HG02763 (cell line): ENCODE results near the gene GTF2H3.
"Not testable (repeated sequence)": the region's sequence is repeated elsewhere in the genome, so short reads cannot be mapped to it uniquely, and the experiment has no call there.

Experiments used
- ATAC-seq: cut with Tn5 transposase; IDR thresholded peaks from one replicate; pipeline ENCODE4 v1.9.1; 2021; ENCODE audit warnings: mild to moderate bottlenecking, moderate library complexity; ENCODE audit not compliant: unreplicated experiment

Gene GTF2H3

DNA sequence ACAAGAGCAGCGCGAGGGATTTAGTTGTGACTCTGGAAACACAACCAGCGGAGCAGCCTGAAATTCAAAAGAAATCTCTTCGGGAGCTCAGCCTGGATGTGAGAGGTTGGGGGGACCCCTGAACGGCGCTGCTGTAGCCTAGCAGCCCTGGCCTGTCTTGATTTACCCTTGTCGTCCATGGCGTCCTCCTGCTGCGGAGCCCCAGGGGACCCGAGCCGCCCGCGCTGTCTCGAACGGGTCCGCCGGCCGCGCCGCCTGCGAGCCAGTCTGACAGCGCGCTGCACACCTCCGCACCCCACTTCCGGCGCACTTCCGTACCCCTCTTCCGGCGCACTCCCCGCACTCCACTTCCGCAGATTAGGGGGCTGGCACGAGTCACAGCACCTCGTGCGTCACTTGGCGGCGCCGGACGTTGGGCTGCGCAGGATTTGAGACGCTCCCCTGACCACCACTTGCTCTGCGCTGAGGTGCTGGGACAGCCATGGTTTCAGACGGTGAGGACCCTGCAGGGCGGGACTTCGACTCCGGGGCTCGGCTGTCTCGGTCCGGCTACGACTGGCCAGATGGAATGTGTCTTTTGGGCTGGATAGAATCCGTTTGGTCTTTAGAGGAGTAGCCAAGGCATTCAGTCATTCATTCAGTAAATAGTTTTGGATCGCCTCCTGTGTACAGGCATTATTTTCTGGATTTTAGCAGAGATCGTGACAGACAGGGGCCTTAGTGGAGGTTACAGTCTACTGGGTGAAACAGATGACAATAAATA is at the start of gene GTF2H3, which contains the start of gene EIF2B1:
TSS of gene GTF2H3 (plus strand) at position 451 of the 763 bp plus-strand sequence. CDS start at position 482, 31 bp downstream.
TSS of gene EIF2B1 (minus strand) at position 308 of the 763 bp plus-strand sequence. CDS start at position 179, 129 bp downstream.
- ATAC-seq = peak; percentile 96

DNA sequence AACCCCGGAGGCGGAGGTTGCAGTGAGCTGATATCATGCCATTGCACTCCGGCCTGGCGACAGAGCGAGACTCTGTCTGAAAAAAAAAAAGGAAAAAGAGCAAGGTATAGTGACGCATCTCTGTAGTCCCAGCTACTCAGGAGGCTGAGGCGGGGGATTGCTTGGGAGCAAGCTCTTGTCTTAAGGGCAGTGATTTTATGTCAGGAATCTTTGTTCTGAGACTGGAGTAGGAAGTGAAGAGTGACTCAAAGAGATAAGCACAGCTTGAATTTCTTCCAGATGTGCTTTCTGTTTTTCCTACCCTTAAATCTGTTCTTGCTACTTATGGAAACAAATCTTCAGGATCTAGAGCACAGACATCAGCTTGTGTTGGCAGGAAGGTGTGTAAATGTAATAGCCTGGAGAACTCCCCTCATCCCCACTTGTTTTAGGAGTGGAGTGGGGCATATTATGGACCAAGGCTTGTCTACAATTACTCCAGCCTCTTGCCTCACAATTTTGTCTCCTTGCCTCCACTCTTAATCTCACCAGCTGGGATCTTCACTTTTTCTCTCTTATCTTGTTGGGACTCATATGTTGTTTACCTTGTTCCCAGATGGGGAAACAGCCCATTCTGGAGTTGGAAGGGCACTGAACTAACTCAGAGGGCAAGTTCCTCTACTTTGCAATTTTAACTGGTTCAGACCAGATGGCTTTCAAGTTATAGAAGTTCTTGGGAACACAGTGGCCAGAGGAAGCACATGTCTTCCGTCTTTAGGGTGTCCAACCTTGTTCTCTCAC is 41.7 kb upstream of the GTF2H3 start:
- no peak for ATAC-seq

DNA sequence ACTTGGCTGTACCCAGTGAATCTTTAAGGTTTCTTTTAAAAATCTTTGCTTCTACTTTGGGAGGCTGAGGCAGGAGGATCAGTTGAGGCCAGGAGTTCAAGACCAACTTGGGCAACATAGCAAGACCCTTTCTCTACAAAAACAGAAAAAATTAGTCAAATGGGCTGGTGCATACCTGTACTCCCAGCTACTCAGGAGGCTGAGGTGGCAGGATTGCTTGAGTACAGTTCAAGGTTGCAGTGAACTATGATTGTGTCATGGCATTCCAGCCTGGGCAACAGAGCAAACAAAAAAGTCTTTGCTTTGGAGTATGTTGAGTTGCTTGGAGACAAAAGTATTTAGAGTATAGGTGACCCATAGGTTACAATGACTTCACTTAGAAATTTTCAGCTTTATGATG is 37.9 kb upstream of the GTF2H3 start:
- no peak for ATAC-seq

DNA sequence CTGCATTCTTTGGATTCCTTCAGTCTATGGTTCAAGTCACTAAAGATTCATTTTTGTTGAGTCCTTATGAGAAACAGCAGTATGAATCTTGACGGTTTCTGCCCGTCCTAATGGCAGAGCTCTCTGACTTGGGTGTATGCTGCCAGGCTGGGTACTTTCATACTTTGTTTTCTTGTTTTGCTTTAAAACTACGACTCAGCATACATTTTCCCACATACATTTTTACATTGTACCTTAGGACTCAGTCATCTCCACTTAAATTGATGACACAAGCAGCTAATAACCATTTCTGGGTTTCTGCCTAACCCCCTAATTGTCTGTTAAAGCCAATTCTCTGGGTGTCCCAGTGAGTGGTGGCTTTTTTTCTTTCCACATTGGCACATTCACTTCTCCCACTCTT is 36.5 kb upstream of the GTF2H3 start:
- ATAC-seq = no peak

DNA sequence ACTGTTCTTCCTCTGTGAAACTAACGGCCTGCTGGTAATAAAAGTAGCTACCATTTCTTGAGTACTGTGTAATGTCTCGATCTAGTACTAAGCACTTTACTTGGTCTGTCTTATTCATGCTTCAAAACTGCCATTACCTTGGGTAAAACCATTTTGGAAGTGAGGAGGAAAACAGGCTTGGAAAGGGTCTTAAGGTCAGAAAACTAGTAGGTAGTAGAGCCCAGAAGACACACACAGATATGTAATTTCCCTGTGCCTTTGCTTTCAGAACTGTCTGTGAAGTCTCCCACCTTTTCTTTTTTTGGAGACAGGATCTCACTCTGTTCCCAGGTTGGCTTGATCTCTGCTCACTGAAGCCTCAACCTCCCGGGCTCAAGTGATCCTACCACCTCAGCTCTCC is 35.1 kb upstream of the GTF2H3 start:
- no peak for ATAC-seq

DNA sequence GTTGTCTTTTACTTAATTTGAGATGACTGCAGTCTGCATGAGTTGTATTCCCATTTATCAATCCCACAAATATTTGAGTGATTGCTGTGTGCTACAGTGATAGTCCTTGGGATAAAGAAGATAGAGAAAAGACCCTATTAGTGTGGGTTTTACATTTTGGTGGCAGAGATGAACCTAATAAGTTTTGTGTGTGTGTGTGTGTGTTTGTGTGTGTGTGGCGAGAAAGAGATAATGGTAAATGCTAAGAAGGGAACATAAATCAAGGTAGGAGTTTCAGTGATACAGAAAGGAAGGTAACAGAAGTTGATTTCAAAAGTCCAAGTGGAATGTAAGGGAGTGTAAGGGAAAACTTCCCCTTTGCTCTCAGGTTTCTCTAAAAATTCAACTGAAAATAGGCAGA is 34.3 kb upstream of the GTF2H3 start:
- no peak for ATAC-seq

DNA sequence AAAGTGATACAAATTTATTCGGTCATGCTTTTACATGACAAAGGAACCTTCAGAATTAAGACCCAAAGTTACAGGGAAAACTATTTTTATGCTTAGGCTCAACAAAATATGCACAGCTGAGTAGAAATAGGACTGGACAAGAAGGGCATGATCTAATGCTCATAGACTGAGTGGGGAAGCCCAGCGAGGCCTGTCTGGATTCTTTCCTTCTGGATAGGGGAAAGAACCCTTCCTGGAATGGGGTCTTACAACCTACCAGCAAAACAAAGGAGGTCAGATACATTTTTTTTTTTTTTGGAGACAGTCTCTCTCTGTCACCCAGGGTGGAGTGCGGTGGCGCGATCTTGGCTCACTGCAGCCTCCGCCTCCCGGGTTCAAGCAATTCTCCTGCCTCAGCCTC is 33.9 kb upstream of the GTF2H3 start:
- ATAC-seq = no peak

DNA sequence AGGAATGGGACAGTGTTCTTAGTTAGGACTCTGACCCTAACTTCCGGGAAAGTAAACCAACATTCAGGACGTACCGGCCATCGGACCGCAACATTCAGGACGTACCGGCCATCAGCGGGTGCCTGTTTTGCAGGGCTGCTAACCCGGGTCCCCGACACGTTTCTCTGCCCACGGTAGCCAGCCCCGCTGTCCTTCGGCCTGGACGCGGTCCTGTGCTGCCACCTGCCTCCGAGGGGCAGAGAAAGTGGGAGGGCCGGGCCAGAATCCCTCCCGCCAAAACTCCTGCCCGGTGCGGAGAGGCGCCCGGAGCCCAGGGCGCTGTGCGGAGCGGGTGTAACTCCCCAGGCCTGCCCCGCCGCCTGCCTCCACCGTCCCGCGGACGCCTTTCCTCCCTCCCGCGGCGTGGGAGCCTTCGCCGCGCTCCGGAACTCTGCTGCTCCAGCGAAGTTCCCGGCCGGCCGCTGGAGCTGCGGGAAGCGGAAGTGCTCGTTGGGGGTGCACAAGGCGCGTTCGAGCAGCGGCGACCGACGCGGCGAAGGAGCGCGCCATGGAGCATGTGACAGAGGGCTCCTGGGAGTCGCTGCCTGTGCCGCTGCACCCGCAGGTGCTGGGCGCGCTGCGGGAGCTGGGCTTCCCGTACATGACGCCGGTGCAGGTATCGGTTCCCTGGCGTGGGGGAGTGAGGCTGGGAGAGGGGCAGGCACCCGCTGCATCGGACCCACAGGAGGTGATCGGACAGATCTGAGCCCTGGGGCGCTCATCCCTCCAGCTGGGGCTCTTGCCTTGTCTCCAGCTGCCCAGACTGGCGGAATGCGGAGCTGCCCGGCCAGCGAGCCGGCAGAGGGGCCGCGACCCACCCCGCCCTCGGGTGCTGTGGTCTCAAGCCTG is 31.8 kb upstream of the GTF2H3 start, which contains the start of gene DDX55:
TSS of gene DDX55 (plus strand) at position 498 of the 888 bp plus-strand sequence. CDS start at position 548, 50 bp downstream.
- peak; percentile 91 for ATAC-seq

DNA sequence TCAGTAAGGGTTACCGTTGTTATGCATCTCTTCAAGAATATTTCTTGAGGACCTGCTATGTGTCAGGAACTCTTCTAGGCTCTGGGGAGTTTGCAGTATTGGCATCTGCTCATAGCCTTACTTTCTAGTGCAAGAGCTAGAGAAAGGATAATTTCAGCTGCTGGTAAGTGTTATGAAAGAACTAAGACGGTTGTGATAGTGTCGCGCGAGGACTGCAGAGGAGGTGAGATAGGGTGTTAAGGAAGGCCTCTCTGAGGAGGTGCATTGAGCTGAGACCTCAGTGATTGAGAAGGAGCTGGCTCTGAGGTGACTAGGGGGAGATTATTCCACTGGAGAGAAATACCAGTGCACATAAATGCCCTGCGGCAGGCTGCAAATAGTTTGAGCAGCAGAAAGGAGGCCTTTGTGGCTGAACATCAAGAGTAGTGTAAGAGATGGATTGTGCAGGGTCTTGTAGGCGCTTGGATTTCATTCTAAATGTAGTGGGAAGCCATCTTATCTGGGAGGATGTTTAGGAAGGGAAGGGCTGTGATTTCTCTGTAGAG is 30.9 kb upstream of the GTF2H3 start:
- ATAC-seq = no peak

DNA sequence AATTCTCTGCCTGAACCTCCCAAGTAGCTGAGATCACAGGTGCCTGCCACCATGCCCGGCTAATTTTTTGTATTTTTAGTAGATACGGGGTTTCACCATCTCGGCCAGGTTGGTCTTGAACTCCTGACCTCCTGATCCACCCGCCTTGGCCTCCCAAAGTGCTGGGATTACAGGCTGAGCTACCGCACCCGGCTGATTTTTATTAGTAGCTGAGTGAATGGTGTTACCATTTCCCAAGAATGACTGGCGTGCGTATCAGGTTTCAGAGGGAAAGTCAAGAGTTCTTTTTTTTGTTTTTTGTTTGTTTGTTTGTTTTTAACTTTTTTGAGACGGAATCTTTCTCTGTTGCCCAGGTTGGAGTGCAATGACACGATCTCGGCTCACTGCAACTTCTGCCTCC is 30.1 kb upstream of the GTF2H3 start:
- not testable (repeated sequence) for ATAC-seq

DNA sequence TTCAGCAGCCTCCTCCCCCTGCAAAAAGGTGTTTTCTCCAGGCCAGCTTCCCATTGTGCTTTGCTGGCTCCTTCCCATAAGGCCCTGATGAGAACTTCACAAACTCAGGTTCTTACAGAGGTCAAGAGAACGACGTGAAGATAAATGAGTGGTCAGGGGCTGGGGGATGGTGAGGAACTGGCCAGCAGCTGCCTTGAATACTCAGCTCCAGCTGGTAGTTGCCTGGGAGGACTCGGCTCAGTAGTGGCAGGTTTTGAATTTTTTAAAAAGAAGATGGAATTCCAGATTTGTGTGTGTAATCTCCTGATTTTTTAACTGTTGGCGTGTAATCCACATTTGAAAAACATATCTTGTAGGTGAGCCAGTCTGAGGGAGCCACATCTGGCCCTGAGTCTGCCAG is 25.9 kb upstream of the GTF2H3 start:
- ATAC-seq = no peak

DNA sequence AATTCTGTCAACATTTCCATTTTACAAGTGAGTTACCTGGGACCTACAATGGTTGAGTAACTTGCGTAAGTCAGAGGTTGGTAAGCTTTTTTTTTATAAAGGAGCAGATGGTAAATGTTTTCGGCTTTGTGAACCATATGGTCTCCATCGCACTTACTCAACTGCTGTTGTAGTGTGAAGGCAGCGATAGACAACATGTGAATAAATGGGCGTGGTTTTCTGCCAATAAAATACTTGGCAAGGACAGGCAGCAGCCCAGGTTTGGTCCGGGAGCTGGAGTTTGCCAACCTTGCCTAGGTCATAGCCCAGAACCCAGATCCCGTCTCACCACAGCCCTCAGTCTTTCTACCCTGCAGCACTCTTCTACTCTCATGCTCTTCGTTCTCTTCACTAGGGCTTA is 25.4 kb upstream of the GTF2H3 start:
- ATAC-seq = no peak

DNA sequence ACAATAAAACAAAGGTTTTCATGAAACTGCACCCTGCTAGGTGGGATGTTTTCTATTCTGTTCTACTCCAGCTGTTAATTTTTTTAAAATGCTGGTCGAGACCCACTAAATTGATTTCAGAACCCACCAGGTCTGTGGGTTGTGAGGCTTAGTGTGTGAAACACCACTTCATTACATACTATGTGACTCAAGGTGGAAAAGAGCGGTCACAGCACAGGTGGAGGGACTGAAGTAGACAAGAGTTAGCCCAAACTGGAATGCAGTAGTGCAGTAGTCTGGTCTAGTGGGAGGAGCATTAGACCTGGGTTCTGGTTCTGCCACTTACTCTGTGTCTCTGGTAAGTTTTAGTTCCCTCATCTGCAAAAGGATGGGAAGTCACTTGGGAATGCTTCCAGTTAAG is 19.5 kb upstream of the GTF2H3 start:
- ATAC-seq = no peak

DNA sequence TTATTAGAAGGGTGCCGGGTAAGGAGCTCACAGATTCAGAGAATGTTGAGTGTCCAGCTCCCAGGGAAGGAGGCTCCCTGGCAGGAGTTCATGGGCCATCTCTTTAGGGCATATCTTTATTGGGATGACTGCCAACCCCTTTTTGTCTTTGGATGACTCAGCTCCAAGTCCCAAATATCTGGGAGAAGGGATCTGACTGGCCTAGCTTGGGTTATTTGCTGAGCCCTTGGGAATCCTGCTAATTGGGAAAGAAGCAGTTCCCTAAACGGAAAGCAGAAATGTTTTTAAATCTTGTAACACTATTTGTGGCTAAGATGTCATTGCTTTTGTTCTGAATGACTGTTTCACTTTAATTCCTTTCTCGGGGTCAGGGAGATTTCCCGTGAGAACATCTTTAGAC is 19.1 kb upstream of the GTF2H3 start:
- ATAC-seq = no peak

DNA sequence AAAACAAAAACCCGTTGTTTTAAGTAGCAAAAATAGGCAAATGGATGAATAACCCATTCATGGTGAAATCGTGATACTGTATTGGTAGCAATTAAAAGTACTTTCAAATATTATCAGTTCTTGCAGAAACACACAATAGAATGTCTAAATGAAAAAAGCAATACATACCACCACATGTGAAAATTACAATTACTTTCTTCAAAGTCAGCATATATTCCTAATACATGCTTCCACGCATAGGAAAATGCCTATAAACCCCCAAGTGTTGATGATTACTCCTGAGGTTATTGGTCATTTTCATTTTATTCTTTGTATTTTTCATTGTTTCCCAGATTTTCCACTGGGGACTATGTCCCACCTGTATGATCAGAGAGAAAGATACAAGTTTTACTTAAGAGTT is 16.5 kb upstream of the GTF2H3 start:
- no peak for ATAC-seq

DNA sequence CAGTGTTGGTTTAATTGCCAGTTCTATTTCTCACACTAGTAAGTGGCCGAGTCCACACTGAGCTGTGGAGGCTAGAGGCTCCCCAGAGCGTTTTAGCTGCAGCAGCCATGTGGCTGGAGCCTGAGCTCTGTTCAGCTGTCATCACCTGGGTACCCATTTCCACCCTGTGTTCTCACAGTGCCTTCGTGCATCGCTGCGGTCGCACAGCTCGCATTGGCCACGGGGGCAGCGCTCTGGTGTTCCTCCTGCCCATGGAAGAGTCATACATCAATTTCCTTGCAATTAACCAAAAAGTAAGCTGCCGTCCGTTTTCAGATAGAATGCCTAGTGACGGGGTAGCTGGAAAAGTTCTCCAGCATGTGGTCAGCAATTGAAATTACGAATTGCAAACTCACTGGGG is 16.0 kb upstream of the GTF2H3 start:
- no peak for ATAC-seq

DNA sequence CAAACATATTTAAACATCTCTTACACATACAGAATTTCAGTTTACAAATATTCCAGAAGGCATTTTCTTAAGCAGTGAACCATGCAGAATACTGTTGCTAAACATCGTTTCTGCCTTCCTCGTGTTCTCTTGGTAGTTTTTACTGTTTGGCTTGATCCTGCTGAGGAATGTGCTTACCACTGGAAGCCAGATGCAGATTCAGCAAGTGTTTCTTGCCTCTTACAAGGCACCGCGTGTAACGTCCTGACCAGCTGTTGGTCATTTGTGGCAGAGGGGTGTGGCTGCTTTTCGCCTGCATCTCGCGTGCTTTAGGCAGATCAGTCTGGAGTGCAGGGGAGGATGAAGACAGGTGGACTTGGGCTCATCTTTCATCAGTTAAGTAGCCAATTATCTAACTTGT is 12.5 kb upstream of the GTF2H3 start:
- no peak for ATAC-seq

DNA sequence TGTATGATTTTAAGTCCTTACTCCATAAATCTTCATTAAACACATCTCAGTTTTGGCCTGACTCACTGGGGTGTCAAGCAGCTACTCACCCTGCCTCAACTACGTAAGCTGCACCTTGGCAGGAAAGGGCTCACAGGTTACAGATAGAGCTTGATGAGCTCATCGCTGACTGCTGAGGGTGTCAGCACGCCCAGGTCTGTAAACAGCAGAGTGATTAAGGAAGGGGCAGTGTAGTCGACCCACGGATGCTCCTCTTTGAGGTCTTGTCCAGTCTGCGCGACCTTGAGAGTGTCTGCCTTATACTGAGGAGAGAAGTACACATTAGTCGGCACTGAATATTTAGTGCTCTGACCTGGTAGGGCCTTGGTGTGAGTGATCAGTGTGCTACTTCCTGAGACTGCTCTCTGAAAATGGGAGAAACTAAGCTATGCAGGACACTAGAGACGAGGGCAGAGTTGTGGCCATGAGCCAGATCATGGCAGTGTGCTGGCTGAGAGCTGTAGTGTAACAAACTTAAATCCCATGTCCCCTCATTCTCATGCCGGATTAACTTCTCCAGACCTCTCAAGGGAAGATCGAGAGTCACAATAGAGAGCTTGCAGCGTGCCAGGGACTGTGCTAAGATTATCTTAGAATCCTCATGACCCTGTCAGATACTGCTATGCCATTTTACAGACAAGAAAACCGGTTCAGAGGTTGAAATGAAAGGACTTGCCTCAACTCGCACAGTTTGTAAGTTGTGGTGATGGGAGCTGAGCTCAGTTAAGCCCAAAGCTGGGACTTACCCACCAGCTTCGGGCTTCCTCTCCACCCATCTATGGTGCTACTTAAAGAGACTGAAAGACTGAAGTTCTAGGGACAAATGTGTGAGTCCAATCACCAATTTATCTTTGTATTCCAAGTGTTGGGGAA is 11.8 kb upstream of the GTF2H3 start:
- no peak for ATAC-seq

DNA sequence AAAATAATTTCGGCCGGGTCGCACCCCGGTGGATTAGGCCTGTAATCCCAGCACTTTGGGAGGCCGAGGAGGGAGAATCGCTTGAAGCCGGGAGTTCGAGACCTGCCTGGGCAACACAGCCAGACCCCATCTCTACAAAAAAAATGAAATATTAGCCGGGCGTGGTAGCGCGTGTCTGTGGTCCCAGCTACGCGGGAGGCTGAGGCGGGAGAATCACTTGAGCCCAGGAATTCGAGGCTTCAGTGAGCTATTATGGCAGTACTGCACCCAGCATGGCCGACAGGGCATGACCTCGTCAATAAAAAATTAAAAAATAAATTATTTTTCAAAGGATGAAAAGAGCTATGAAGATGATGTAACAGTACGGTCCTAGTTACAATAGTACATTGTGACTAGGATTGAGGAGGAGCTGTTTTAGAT is 523 bp downstream of the GTF2H3 start:
- no peak for ATAC-seq

DNA sequence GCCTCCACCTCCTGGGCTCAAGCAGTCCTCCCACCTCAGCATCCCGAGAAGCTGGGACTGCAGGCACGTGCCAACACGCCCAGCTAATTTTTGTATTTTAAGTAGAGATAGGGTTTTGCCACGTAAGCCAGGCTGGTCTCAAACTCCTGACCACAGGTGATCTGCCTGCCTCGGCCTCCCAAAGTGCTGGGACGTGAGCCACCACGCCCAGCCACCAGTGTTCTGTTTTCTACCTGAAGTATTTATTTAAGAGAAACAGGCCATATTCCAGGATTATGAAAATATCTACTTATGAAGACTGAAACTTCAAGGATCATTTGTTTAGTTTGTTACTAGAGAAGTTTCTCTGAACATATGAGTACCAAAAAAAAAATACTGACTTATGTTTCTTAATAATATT is 10.3 kb downstream of the GTF2H3 start:
- no peak for ATAC-seq
